H1 (cell line): ENCODE data around the gene CS. TPM values are rescaled to one million over a fixed set of nuclear protein-coding genes. Genes with fewer than 3 reads are reported as not detected.

ENCODE experiments used
- SP1 ChIP-seq: IDR thresholded peaks from 2 replicates; pipeline ENCODE4 v1.6.1; 2011; ENCODE audit warnings: low read depth, low read length
- polyA plus RNA-seq, 7 experiments: library from polyadenylated mRNA; depleted of rRNA in 3 of 7; stranded (reverse) in 5 of 7; unstranded in 2 of 7; fragments of >200 nt in 5 of 7; fragments of 200-250 nt in 2 of 7; gene quantifications; 1 replicate in 5 of 7; 2 replicates in 1 of 7; 4 replicates in 1 of 7; pipeline versions ENCODE4 v1.2.1 to v1.2.3, GENCODE V29; 2011 to 2013; ENCODE audit warnings: missing spikeins in 2 of 7, mixed read lengths in 2 of 7
- total RNA-seq: library from RNA; stranded (reverse); fragmentation: NEBNext Ultra II Directional; extraction: Animal tissue kit (Norgen Biotek cat#: 25700); gene quantifications from 2 replicates; pipeline ENCODE4 v1.2.1, GENCODE V29; 2021

CS gene
- total and polyA plus RNA-seq, 2 of the 8 experiments (the other 6 are each of a cell fraction or from before 2014, with no cell fraction given): 96.6 to 238 TPM

- peak; percentile 61; the same call in 1 of the 2 replicates for TF ChIP-seq SP1
Observed at GRCh38 chr12:56338308-56339157, 38.4 kb upstream of the CS start, which contains the start of gene IL23A (continued).
